Peyer's patch (tissue), 4 donors: ENCODE results near the gene ARMC9.

Source experiments
- CTCF ChIP-seq, 6 experiments: fragments of 450-650 bp in 4 of 6; fragments of 200-600 bp in 2 of 6; sonication (generic) in 1 of 6; IDR thresholded peaks; one replicate each; pipeline ENCODE4 v1.5.1; 2017 to 2019; ENCODE audit warnings: antibody characterized with exemption in 6 of 6, mild to moderate bottlenecking in 3 of 6, moderate library complexity in 1 of 6
- POLR2A ChIP-seq, 2 donors: fragments of 450-650 bp; IDR thresholded peaks; one replicate each; pipeline ENCODE4 v1.5.1; 2017; ENCODE audit warnings: antibody characterized with exemption in 2 of 2, mild to moderate bottlenecking in 2 of 2, moderate library complexity in 2 of 2

- TF ChIP-seq POLR2A (IDR thresholded peaks at IDR 0.05) = no peak
- TF ChIP-seq CTCF (IDR thresholded peaks at IDR 0.05) = peak in 4 of 6 experiments; percentile 26 to 46 (median 29)
Measured at GRCh38 chr2:231245249-231246094, 47.0 kb downstream of the ARMC9 start.
